Dermis blood vessel endothelial cell (primary cell): ENCODE data around the gene ACP4. TPM values are rescaled to one million over a fixed set of nuclear protein-coding genes. Genes with fewer than 3 reads are reported as not detected.
A peak's percentile ranks its signal among the peaks of the same experiment; 100 is the strongest.
"Not testable (repeated sequence)": the region's sequence is repeated elsewhere in the genome, so short reads cannot be mapped to it uniquely, and the experiment has no call there.

ENCODE experiments used
- DNase-seq: peaks from one replicate; pipeline ENCODE4 v3.0.0; 2010
- total RNA-seq: library from RNA; depleted of rRNA; stranded (reverse); fragments of >200 nt; gene quantifications from 2 replicates; pipeline ENCODE4 v1.2.3, GENCODE V29; 2014

Gene ACP4
- total RNA-seq, 1 donor from 2014 or later: not detected

DNA sequence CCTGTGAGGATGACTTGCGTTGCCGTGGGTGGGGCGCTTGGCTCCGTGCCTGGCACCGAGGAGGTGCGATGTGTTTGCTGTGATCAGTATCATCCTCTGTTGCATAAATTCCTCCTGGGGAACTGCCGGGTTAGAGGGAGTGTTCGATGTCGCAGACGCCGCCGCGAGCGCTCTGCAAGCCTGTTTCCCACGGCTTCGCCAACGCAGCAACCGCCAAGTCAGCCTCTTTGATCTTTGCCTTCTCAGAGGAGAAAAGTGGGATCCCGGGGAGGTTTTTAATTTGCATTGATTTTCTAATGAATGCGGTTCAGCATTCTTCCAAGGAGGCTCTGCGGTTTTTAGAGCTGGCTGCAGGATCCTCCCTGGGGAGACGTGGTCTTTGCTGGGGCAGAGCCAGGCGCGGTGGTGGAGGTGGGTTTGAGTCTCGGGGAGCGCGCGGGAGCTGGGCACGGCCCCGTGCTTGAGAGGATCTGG lies 12.3 kb upstream of the ACP4 start:
- DNase-seq: no peak

DNA sequence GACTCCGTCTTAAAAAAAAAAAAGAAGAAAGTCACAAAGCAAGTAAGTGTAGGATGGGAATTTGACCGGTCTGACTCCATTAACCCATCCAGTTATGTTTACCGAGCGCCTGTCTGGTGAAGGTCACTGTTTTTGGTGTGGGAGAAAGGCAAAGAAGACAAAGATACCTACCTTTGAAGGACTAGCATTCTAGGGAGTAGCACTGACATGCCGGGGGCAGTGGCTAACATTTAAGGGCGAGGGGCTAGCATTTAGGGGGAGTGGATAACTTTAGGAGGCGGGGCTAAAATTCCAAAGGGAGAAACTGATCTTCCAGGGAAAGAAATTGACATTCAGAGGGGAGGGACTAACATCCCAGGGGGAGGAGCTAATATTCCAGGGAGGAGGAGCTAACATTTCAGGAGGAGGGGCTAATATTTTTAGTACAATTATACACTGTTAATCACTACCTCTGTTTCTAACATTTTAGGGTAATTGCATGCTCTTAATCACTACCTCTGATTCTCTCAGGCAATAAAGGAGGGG lies 11.2 kb upstream of the ACP4 start:
- no peak for DNase-seq

DNA sequence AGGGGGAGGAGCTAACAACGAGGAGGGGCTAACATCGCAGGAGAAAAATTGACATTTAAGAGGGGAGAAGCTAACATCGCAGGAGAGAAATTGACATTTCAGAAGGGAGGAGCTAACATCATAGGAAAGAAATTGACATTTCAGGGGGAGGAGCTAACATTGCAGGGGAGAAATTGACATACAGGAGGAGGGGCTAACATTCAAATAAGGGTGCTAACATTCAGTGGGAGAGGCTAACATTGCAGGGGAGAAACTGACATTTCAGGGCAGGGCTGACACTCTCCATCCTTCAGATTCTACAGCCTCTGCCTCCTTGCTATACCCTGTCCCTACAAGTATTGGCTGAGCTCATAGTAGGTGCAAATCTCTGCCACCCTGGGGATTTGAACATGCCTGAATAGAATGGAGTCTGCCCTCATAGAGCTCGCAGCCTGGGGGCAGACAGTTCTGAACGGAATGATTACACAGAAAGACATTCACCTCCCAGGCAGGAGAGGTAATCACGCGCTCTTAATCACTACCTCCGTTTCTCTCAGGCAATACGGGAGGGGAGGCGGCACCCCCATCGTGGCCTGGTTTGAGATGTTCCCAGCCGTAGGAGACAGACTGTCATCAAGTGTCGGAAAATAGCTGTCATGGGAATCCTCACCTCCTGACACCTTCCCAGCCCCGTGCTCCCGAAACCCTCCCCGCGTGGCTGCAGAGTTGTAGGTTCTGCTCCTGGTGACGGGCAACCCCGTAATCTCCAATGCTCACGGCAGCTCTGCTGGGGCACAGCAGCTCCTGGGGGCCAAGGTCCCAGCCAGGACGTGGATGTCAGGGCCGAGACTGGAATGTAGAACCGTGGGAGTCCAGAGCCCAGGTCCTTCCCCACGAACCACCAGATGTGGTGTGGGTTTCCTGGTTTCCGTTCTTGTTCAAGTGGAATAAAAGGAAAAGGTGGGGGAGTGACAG lies 10.4 kb upstream of the ACP4 start:
- DNase-seq: no peak

DNA sequence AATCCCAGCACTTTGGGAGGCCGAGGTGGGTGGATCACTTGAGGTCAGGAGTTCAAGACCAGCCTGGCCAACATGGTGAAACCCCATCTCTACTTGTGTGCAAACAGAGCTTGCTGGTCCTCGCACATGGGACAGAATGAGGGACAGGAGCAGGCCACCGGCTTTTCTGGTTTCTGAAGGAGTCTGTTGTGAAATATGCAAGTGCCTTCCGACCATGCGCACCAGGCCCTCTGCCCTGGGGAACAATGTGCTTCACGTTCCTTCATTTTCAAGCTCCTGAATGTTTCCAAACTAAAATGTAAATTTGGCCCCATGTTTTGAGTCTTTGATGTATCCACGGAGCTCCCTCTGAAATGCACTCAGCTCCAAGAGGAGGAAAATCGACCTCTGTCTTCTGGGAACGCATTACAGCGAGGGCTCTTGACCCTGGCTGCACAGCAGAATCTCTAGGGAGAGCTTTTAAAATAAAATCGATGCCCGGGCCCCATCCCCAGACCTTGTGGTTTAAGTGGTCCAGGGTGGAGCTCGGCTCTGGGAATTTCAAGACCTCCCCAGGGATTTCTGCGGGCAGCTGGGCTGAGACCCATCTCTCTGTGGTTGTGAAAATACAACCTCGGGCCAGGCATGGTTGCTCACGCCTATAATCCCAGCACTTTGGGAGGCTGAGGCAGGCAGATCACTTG lies 9.3 kb upstream of the ACP4 start:
- no peak for DNase-seq

DNA sequence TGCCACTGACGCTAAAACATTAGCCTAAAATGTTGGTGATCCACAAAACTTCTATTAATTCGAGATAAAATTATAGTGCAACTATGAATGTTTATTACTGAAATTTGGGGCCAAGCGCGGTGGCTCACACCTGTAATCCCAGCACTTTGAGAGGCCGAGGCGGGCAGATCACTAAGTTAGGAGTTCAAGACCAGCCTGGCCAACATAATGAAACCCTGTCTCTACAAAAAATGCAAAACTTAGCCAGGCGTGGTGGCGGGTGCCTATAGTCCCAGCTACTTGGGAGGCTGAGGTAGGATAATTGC lies 6.4 kb upstream of the ACP4 start:
- DNase-seq: not testable (repeated sequence)

DNA sequence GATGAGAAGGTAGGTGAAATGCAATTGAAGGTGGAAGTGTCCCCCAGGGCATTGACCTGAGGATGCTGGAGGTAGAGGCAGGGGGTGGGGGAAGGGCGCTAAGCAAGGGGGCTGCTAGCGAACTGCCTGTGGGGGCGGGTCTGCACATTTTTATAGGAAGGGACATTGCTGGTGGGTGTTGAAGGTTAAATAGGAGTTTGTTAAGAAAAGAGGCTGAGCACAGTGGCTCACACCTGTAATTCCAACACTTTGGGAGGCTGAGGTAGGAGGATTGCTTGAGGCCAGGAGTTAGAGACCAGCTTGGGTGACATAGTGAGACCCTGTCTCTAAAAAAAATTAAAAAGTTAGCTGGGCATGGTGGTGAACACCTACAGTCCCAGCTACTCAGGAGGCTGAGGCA lies 5.5 kb upstream of the ACP4 start:
- DNase-seq: no peak

DNA sequence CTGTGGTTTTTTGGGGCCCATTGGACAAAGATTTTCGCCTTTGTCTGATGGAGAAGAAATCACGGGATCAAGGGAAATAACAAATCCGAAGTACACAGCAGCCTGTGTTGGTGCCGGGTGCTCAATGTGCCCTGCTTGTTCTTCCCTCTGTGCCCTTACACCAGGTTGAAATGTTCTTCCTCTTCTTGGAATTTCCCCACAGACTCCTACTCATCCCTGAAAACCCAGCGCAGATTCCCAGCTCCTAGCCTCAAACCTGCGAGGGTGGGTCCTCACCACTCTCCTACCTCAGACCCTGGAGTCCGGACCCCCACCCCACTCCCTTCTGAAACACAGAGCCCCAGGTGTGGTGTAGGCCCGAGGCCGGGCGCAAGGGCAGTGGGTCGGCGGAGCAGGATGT lies 4.9 kb upstream of the ACP4 start:
- DNase-seq: no peak

DNA sequence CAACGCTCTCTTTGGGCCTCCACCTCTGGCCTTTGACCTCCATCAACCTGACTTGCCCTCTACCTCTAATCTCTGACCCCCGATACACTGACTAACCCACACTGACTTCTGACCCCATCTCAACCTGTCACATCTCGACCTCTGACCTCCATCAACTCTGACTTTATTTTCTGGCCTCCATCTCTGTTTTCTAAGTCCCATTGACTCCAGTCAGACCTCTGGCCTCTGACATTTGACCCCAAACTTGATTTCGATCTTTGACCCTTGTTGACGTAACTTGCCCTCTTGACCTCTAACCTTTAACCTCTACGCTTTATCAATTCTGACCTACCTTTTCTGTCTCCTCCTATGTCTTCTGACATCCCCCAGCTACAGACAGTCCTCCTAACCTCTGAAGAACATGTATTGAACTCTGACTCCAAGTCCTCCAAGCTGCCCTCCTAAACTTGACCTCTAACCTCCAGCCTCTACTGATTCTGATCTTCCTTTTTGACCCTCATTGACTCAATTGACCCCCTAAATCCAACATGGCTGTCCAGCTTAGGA lies 780 bp downstream of the ACP4 start:
- no peak for DNase-seq

DNA sequence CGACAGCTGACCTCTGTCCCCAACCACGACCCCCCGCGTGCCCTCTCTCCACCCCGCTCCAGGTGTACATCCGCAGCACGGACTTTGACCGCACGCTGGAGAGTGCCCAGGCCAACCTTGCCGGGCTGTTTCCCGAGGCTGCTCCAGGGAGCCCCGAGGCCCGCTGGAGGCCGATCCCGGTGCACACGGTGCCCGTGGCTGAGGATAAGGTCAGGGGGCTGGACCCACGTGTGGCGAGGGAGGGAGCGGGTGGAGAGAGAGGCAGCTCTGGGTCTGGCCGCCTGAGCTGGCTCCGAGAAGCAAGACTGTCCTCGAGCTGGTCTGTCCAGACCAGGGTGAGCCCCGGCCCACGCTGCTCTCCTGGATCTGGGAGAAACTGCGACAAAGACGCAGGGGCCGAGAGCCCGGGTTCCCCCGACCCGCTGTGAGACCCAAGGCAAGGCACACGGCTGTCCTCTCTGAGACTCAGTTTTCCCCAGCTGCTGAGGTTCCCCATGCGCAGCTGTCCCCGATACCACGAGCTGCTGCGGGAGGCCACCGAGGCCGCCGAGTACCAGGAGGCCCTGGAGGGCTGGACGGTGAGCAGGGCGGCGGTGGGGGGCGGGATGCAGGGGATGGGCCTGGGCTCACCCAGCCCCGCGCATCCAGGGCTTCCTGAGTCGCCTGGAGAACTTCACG lies 1.5 kb downstream of the ACP4 start:
- no peak for DNase-seq

DNA sequence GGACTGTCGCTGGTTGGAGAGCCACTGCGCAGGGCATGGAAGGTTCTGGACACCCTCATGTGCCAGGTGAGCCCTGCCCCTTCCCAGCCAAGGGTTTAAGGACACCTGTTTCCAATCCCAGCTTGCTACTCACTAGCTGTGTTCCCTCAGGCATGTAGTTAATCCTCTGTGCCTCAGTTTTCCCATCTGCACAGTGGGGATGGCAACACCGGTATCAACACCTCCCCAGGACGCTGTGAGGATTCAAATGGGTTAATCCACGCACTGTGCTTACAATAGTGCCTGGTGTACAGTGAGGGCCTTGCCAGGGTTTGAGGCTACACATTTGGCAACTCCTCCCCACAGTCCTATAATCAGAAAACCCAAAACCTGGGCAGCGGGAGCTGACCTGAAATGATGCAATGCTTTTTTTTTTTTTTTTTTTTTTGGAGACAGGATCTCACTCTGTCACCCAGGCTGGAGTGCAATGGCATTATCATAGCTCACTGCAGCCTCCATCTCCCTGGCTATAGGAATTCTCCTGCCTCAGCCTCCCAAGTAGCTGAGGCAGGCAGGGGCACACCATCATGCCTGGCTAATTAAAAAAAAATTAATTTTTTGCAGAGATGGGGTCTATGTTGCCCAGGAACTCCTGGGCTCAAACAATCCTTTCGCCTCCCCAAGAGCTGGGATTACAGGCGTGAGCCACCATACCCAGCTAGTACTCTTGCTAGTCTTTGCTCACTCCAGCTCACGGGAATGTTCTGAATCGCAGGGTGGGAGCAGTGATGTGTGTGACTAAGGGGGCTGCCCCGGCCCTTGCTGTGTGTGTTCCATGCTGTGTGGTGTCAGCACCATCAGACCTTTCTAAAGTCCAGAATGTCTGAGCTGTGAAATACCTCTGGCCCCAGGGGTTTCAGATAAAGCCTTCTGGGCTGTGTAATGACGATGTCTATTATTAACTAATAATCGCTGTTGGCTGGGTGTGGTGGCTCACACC lies 2.3 kb downstream of the ACP4 start:
- no peak for DNase-seq

DNA sequence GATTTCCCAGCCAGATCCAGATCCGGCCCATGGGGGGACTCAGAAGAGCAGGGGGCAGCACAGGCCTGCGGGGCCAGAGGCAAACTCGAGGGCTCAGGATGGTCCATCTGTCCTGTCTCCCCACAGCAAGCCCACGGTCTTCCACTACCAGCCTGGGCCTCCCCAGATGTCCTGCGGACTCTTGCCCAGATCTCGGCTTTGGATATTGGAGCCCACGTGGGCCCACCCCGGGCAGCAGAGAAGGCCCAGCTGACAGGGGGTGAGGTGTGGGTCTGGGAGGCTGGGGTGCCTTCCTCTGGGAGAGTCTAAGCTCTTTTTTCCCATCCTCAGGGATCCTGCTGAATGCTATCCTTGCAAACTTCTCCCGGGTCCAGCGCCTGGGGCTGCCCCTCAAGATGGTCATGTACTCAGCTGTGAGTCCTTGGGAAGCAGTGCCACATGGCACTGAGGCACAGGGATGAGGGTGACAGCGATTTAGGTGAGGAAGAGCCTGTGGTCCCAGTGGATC lies 3.4 kb downstream of the ACP4 start:
- DNase-seq: no peak

DNA sequence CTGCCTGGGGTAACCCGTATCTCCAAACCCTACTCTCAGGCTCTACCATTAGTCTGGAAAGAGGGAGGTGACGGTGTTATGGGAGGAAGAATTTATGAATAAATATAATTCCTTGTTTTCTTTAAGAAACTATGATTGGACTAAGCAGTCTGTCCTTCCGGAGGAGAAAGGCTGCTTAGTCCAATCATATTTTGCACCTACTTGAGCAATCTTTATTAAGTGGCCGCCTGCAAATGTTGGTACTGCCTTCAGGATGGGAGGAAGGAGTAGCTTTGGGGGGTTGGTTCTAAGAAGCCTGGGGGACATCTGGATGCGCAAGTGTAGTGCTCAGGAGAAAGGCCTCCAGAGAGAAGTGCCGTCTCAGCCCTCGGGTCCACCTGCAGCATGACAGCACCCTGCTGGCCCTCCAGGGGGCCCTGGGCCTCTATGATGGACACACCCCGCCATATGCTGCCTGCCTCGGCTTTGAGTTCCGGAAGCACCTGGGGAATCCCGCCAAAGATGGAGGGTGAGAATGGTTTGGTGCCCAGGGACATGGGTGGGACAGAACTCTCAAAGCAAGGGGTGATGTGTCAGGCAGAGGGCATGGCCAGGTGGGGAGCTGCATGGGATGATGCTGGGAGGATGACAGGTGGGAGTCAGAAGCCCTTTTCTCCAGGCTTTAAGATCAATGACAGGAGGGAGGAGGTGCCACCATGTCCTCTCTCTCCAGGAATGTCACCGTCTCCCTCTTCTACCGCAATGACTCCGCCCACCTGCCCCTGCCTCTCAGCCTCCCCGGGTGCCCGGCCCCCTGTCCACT lies 4.1 kb downstream of the ACP4 start:
- no peak for DNase-seq

DNA sequence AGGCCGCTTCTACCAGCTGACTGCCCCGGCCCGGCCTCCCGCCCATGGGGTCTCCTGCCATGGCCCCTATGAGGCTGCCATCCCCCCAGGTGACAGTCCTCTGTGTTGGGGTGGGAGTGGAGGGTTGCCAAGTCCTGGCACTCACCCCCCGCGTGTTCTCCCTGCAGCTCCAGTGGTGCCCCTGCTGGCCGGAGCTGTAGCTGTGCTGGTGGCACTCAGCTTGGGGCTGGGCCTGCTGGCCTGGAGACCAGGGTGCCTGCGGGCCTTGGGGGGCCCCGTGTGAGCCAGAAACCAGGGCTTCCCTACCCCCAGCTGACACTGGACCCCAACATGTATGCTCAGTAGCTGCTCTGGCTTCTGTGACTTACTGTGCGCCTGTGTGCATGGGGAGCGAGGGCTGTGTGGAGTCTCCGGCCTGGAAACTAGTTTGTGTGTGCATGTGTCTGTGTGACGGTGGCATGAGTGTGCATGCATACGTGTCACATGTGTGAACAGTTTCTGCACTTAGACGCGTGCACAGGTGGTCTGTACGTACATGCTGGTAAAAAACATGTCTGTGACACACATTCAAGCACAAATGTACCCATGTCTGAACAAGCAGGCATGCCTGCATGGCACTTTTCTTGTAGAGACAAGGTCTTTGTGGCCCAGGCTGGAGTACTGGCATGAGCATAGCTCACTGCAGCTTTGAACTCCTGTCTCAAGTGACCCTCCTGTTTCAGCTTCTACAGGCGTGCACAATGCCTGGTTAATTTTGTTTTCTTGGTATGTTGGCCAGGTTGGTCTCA lies 4.9 kb downstream of the ACP4 start:
- DNase-seq: peak; percentile 19

DNA sequence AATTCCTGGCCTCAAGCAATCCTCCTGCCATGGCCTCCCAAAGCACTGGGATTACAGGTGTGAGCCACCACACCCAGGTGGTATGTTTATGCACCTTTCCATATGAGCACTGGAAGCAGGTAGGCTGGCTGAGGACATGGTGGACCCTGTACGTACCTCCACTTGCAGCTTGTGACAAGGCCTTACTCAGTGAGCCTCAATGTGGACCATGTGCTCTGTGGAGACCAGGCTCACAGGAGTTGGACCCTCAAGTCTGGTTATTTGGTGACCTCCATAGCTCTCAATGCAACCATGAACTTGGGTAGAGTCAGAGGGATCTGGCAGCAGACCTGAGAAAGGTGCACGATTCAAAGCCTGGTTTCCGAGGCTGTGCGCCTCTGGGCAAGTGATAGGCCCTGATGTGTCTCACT lies 5.5 kb downstream of the ACP4 start:
- DNase-seq: no peak

DNA sequence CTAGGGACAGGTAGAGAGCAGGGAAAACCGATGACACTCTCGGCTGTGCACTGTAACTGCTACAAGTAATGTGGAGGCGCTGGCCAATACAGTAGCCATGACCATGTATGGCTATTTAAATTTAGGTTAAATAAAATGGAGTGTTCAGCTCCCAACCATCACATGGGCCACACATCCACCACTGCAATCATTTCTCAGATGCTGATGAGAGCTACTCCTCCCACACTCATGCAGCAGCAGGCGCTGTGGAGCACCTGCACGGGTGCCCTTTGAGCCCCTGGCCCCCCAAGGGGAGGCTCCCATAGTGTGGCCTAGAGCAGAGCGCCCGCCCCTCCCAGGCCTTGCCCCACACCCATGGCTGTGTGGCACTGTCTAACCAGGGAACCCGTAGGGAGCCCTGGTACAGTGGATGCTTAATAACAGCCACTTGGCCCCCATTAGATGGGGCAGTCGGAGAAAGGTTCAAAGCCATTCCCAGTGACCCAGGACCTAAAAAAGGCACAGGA lies 6.0 kb downstream of the ACP4 start:
- DNase-seq: no peak

DNA sequence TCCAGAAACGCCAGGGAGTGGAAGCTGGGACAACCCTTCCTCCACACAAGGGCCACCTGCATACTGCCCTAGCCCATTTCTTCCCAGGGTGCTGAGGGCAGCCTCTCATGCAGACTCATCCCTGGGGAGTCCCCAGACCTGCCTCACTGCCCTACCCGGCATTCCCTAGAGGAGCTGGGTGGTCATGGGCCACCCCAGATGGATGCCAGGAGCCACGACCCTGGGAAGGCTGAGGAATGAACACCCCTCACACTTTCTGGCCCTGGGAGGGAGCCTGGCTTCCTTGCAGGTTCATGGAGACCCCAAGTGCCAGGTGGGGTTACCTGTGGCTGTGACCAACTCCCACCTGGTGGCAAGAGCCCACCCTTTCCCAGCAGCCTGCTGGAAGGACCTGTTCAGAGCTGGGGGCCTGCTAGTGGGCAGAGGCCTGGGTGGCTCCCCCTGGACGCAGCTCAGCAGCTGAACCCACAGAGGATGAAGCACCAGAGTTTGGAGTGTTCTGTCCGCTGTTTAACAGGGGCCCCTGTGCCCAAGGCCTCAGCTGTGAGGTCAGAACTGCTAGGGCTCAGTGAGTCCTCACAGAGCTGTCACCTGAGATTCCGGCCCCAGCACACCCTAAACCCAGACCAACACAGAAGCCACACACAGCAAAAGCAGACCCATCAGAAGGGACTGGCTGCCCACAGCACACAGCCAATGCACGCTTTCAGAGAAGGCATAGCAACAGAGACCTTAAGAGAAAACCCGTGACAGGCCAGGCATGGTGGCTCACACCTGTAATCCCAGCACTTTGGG lies 6.6 kb downstream of the ACP4 start:
- DNase-seq: no peak

DNA sequence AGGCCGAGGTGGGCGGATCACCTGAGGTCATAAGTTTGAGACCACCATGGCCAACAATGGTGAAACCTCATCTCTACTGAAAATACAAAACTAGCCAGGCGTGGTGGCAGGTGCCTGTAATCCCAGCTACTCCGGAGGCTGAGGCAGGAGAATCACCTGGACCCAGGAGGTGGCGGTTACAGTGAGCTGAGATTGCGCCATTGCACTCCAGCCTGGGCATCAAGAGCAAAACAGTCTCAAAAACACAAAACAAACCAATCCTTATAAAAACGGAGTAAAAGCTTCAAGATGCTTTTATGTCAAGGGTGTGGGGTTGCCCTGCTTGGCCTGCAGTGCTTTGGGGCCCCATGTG lies 7.2 kb downstream of the ACP4 start:
- DNase-seq: no peak

DNA sequence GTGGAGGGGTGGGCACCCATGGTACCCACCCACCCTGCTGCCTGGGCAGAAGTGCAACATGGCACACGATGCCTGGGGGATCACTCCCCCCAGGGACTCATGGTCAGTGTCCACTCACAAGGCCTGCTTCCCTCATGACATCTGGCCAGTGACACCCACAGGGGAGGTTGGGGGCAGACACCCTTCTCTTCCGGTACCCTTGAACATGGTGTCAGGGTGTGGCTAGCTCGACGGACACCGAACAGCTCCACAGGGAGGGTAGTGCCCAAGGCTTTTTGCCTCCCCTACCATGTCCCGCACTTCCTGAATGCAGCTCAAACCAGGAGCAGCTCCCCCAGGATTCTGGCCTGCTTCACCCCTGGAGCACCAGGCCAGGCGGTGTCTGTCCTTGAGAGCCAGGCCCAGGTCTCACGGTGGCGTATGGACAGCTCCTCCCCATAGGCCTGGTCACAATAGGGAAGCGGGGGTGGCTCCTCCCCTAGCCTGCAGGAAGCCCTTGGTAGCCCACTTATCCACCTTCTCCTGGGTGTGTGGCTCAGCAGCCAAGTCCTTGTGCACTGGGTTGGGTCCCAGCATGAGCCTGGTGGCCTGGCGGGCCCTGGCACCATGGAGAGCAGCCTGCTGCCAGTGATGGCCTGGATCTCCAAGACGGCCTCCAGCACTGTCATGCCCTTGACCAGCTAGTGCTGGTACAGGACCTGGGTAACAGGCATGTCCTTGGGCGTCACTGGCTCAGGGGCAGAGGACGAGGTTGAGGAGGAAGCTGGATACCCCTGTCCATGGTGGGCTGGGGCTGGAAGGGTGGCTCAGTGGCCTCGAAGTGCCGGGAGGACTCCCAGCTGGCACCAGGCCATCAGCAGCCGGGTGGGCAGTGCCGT lies 7.8 kb downstream of the ACP4 start:
- no peak for DNase-seq
